Kidney (tissue), 14 donors: ENCODE measurements around the gene DAG1. TPM values are rescaled to one million over a fixed set of nuclear protein-coding genes. Genes with fewer than 3 reads are reported as not detected.

Source experiments
- DNase-seq, 5 donors: peaks; one replicate each; pipeline ENCODE4 v3.0.0-alpha.2; 2013 to 2020
- FAIRE-seq: peaks from 2 replicates; lab custom pipeline; 2012; peaks lifted over from hg19 to GRCh38; lab: Jason Lieb, UNC
- H3K27ac ChIP-seq, 2 donors: one replicate each; pipeline ENCODE4 v1.7.0; 2013; ENCODE audit warnings: low read depth in 2 of 2, low read length in 2 of 2, inconsistent platforms in 1 of 2
- H3K27me3 ChIP-seq: one replicate; pipeline ENCODE4 v1.7.1; 2013; ENCODE audit warnings: low read length, inconsistent platforms; ENCODE audit not compliant: control insufficient read depth, insufficient read depth
- H3K36me3 ChIP-seq, 3 donors: one replicate each; pipeline versions ENCODE4 v1.7.0 to v1.7.1; 2013; ENCODE audit warnings: low read length in 3 of 3, control low read depth in 1 of 3, inconsistent platforms in 1 of 3; ENCODE audit not compliant: insufficient read depth in 3 of 3, control insufficient read depth in 2 of 3
- H3K4me1 ChIP-seq, 3 donors: one replicate each; pipeline versions ENCODE4 v1.7.0 to v1.7.1; 2013; ENCODE audit warnings: low read length in 3 of 3, inconsistent platforms in 1 of 3, low read depth in 1 of 3; ENCODE audit not compliant: control insufficient read depth in 2 of 3, insufficient read depth in 2 of 3
- H3K4me3 ChIP-seq, 3 donors: one replicate each; pipeline versions ENCODE4 v1.7.0 to v1.8.1; 2013; ENCODE audit warnings: low read length in 3 of 3, control low read depth in 1 of 3, inconsistent platforms in 1 of 3
- H3K9ac ChIP-seq, 3 donors: one replicate each; pipeline versions ENCODE4 v1.7.0 to v1.7.1; 2013; ENCODE audit warnings: low read length in 3 of 3, control low read depth in 1 of 3, inconsistent platforms in 1 of 3
- H3K9me3 ChIP-seq, 3 donors: one replicate each; pipeline versions ENCODE4 v1.7.0 to v1.7.1; 2013; ENCODE audit warnings: low read length in 3 of 3, control low read depth in 1 of 3, inconsistent platforms in 1 of 3; ENCODE audit not compliant: control insufficient read depth in 2 of 3, insufficient read depth in 1 of 3
- CTCF ChIP-seq: IDR thresholded peaks from 3 replicates; pipeline ENCODE4 v1.5.1; 2012; ENCODE audit warnings: mild to moderate bottlenecking, moderate library complexity, borderline replicate concordance; ENCODE audit not compliant: insufficient read depth; ENCODE audit errors: extremely low read depth
- intact Hi-C: fragments of 100-400 bp; cut with DNase I; formaldehyde crosslinking; loops from one replicate; pipeline ENCODE4 v1.11.1; 2022
- polyA plus RNA-seq: library from polyadenylated mRNA; stranded (reverse); fragments of 350-450 nt; fragmentation: Illumina TruSeq; extraction: RNeasy Lipid Tissue Mini Kit (QIAGEN cat#74804); gene quantifications from one replicate; pipeline ENCODE4 v1.2.3, GENCODE V29; 2014; ENCODE audit warnings: low read depth, low replicate concordance; ENCODE audit not compliant: insufficient read depth
- total RNA-seq: library from RNA; stranded (reverse); fragmentation: NEBNext Ultra II Directional; extraction: Animal tissue kit (Norgen Biotek cat#: 25700); gene quantifications from one replicate; pipeline ENCODE4 v1.2.1, GENCODE V29; 2021
- donor health status: control.
- donor health status: control.
- donor health status: control.
- donor health status: control.
- donor health status: control.
- donor health status: DM: yes; HTN: yes; CAD: no.
- donor health status: Normal renal cell carcinoma (clear cell type).

The DAG1 gene
- total and polyA plus RNA-seq, 2 donors from 2014 or later: 40.4 to 122 TPM

DNA sequence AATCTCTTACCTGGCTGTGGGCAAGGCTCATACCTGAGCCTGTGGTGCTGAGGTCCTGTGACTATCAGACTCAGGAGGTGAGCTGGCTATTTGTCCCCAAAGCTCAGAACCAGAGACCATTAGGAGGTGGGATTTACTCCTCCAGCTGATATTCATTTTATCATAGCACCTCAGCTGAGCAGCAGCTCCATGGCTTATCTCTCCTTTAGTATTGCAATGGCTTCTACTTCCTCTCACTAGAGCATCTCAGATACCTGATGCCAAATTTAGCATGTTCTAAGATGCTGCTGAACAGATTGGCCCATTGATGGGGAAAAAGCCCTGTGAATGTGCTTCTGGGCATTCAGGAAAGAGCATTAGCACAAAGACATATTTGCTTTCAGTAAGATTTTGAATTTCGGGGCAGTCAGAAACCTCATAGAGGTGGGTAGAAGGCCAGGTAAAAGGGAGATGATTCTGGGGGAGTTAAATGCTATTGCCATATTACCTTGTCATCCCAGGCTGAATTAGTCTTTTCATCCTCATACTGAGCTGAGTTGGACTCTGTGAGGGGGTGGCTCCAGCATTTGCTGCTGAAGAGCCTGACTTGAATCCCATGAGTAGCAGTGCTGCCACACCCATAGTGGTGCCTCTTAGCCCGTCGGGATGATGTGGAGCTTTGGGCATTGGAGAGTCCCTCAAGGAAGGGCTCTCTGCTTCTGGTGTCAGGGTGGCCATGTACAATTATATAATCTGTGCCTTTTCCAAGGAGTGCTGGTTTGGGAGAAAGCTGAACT, 86.6 kb downstream of the DAG1 start:
- peaks cover 0 to 11% (median 0%) of the 10 kb centered on the region in 3 donors for H3K4me1 ChIP-seq
- no peaks in the 10 kb centered on the region for H3K27me3 ChIP-seq
- H3K36me3 ChIP-seq: no peaks in the 10 kb centered on the region
- no peak for DNase-seq
- H3K9me3 ChIP-seq: no peaks in the 10 kb centered on the region
- no peak overlapping the region for H3K9ac ChIP-seq
- H3K4me3 ChIP-seq: no peak overlapping the region
- H3K27ac ChIP-seq: no peak overlapping the region
- no peak for TF ChIP-seq CTCF
- FAIRE-seq: no peak
- intact Hi-C loops: no loop called here

DNA sequence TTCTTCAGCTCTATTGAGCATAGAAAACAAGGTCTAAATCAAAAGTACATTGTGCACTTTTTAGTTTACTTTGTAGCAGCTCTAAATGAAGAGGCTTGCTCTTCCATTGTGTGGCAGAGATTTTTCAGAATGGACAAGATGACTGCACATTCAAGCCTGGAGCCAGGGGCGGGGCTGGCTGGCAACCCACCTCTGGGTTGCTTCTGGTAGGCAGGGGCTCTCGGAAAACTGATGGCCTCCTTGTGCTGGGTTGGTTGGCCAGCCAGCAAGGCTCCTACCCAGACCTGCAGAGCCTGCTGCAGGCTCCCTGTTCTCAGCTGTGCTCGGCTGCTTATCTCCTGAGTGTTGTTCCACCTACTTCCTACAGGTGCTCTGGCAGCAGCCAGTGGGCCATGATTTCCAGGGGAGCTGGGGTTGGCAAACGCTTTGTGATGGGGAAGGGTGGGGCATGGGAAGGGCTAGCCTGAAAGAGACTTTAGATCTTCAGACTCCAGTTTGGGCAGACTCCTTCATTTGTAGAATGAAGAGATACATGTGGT, 93.0 kb downstream of the DAG1 start:
- Histone ChIP-seq H3K4me1 (no peaks in the 10 kb centered on the region), H3K9ac (no peak overlapping the region), H3K4me3 (no peak overlapping the region), H3K27me3 (no peaks in the 10 kb centered on the region), H3K27ac (no peak overlapping the region), H3K36me3 (no peaks in the 10 kb centered on the region), H3K9me3 (no peaks in the 10 kb centered on the region)
- intact Hi-C loops: no loop called here
- no peak for FAIRE-seq
- DNase-seq: no peak
- no peak for TF ChIP-seq CTCF

GRCh38 chr3:49563766-49564165, 93.7 kb downstream of the DAG1 start:
- no peak for TF ChIP-seq CTCF
- Histone ChIP-seq H3K9ac (no peak overlapping the region), H3K9me3 (no peaks in the 10 kb centered on the region), H3K27me3 (no peaks in the 10 kb centered on the region), H3K4me3 (no peak overlapping the region), H3K27ac (no peak overlapping the region), H3K36me3 (no peaks in the 10 kb centered on the region), H3K4me1 (no peaks in the 10 kb centered on the region)
- intact Hi-C loops: no loop called here
- FAIRE-seq: no peak
- DNase-seq: no peak
